Keratinocyte (primary cell): Measurements from ENCODE around the gene EFNB2. TPM values are rescaled to one million over a fixed set of nuclear protein-coding genes. Genes with fewer than 3 reads are reported as not detected.

Experiments used
- DNase-seq: peaks from one replicate; pipeline ENCODE4 v3.0.0-alpha.2; 2011; ENCODE audit warnings: low read depth, missing footprints, low spot score
- FAIRE-seq: peaks from 2 replicates; lab custom pipeline; 2011; peaks lifted over from hg19 to GRCh38; lab: Jason Lieb, UNC
- H2AFZ ChIP-seq: 2 replicates; pipeline ENCODE4 v1.6.0; 2012; ENCODE audit warnings: low read length, control low read depth, inconsistent platforms; ENCODE audit not compliant: control insufficient read depth
- H3K27ac ChIP-seq: 2 replicates; pipeline ENCODE4 v1.5.1; 2011; ENCODE audit warnings: low read length; ENCODE audit not compliant: control insufficient read depth, insufficient read depth
- H3K27me3 ChIP-seq: 3 replicates; pipeline ENCODE4 v1.6.0; 2011; ENCODE audit warnings: low read length; ENCODE audit not compliant: control insufficient read depth, insufficient read depth; ENCODE audit errors: extremely low read depth
- H3K36me3 ChIP-seq, 2 experiments: 2 replicates in 1 of 2; 3 replicates in 1 of 2; pipeline ENCODE4 v1.5.1; 2011; ENCODE audit warnings: low read length in 2 of 2, mild to moderate bottlenecking in 1 of 2; ENCODE audit not compliant: control insufficient read depth in 2 of 2, insufficient read depth in 2 of 2; ENCODE audit errors: extremely low read depth in 1 of 2
- H3K4me1 ChIP-seq: 3 replicates; pipeline ENCODE4 v1.5.1; 2011; ENCODE audit warnings: low read length; ENCODE audit not compliant: control insufficient read depth, insufficient read depth; ENCODE audit errors: extremely low read depth
- H3K4me2 ChIP-seq: 3 replicates; pipeline ENCODE4 v1.6.0; 2011; ENCODE audit warnings: low read depth, low read length; ENCODE audit not compliant: control insufficient read depth, insufficient read depth; ENCODE audit errors: extremely low read depth
- H3K4me3 ChIP-seq, 3 experiments: fragments of 200-600 bp in 1 of 3; sonication (generic) in 1 of 3; 2 replicates in 2 of 3; 3 replicates in 1 of 3; pipeline ENCODE4 v1.5.1; 2011 to 2016; ENCODE audit warnings: low read length in 3 of 3, mild to moderate bottlenecking in 3 of 3, control low read depth in 2 of 3, inconsistent platforms in 1 of 3, low read depth in 1 of 3, mixed read lengths in 1 of 3, mixed run types in 1 of 3, moderate library complexity in 1 of 3; ENCODE audit not compliant: control insufficient read depth in 2 of 3, insufficient read depth in 2 of 3; ENCODE audit errors: extremely low read depth in 1 of 3
- H3K79me2 ChIP-seq: 2 replicates; pipeline ENCODE4 v1.6.0; 2012; ENCODE audit warnings: low read length; ENCODE audit not compliant: control insufficient read depth, insufficient read depth
- H3K9ac ChIP-seq: 3 replicates; pipeline ENCODE4 v1.6.0; 2011; ENCODE audit warnings: low read length; ENCODE audit not compliant: control insufficient read depth, insufficient read depth; ENCODE audit errors: extremely low read depth
- H3K9me1 ChIP-seq: 3 replicates; pipeline ENCODE4 v1.6.0; 2011; ENCODE audit warnings: low read length; ENCODE audit not compliant: control insufficient read depth, insufficient read depth; ENCODE audit errors: extremely low read depth
- H3K9me3 ChIP-seq: 2 replicates; pipeline ENCODE4 v1.5.1; 2012; ENCODE audit warnings: low read depth, low read length; ENCODE audit not compliant: control insufficient read depth
- H4K20me1 ChIP-seq: 3 replicates; pipeline ENCODE4 v1.6.0; 2011; ENCODE audit warnings: low read length; ENCODE audit not compliant: control insufficient read depth, insufficient read depth; ENCODE audit errors: extremely low read depth
- EZH2 ChIP-seq: IDR thresholded peaks from one replicate; pipeline ENCODE4 v1.6.1; 2012; ENCODE audit warnings: inconsistent platforms, mild to moderate bottlenecking, low read length, moderate library complexity
- dilution Hi-C: fragments of 300-500 bp; cut with MboI; formaldehyde crosslinking; loops from one replicate; pipeline ENCODE4 v1.7.0; 2020; ENCODE audit warnings: low sequenced_read_pairs; ENCODE audit not compliant: extremely low pct_ligation_motif_present
- polyA plus RNA-seq, 5 experiments: library from polyadenylated mRNA; depleted of rRNA in 3 of 5; stranded (reverse) in 3 of 5; stranded (forward) in 1 of 5; unstranded in 1 of 5; fragments of >200 nt; gene quantifications; 1 replicate in 1 of 5; 2 replicates in 3 of 5; 3 replicates in 1 of 5; pipeline versions ENCODE4 v1.2.1 to v1.2.3, GENCODE V29; 2011 to 2012; ENCODE audit warnings: missing spikeins in 2 of 5, low read depth in 1 of 5, low replicate concordance in 1 of 5
- TF ChIP-seq, protein P1 (sequence below), 3 experiments: IDR thresholded peaks in 1 of 3; conservative IDR thresholded peaks in 1 of 3; optimal IDR thresholded peaks in 1 of 3; 2 replicates in 2 of 3; 3 replicates in 1 of 3; pipeline versions ENCODE3 to v1.5.1; 2011; ENCODE audit warnings: low read length in 3 of 3, mild to moderate bottlenecking in 3 of 3, moderate library complexity in 2 of 3, control low read depth in 1 of 3, inconsistent platforms in 1 of 3; ENCODE audit not compliant: insufficient read depth in 2 of 3; ENCODE audit errors: extremely low read depth in 1 of 3

EFNB2 gene
- polyA plus RNA-seq, 1 donor (not counting 4 experiments of a cell fraction or from before 2014, with no cell fraction given) = 38.9 TPM

DNA sequence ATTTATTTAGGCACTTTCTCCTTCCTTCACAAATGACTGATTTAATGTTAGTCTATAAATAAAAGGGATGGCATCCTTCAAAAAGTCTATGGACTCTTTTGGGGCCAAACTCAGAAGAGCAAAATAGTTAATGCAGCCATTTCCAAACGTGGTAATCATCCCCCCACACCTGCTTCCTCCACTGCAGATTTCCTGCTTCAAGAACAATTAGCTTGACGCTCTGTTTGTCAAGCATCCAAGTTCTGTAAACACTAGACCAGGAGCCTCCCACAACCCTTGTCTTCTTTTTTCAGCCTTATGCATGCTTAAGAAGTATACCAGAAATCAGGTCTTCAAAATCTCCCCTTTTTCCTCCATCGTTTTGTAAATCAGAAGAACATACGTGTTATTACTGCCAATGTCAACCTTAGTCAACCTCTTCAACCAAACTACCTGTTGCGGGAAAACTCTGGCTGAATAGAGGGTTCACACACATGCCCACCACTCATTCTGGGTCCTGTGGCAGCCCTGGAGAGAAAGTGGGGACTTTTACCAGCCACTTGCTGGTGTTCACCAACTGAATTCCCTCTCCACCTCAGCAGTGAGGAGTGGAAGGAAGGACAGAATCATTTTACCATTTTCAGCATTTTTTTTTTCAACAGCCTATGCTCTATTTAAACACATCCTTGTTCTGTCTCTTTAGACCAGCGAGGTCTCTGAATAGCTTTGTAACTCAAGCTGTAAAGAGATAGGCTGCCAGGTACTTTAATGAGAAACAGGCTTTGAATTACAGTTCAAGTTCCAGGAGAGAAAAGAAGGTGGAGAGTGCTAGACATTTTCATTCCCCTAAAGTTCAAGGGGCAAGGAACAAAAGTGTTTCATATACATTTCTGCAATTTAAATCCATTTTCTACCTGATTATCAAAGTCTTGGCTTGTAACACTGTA, 39.1 kb downstream of the EFNB2 start:
- Histone ChIP-seq H2AFZ (no peak overlapping the region), H3K36me3 (peaks cover 35 to 47% of the 10 kb centered on the region in 2 experiments), H3K79me2 (peaks cover 80% of the 10 kb centered on the region), H3K9me3 (no peaks in the 10 kb centered on the region), H3K4me1 (peaks cover 5% of the 10 kb centered on the region), H3K27ac (no peak overlapping the region), H3K27me3 (no peaks in the 10 kb centered on the region), H4K20me1 (no peaks in the 10 kb centered on the region), H3K4me2 (no peak overlapping the region), H3K4me3 (no peak overlapping the region), H3K9me1 (peaks cover 3% of the 10 kb centered on the region), H3K9ac (no peak overlapping the region)
- FAIRE-seq = peak; percentile 26
- no peak for TF ChIP-seq EZH2
- TF ChIP-seq, protein P1, sequence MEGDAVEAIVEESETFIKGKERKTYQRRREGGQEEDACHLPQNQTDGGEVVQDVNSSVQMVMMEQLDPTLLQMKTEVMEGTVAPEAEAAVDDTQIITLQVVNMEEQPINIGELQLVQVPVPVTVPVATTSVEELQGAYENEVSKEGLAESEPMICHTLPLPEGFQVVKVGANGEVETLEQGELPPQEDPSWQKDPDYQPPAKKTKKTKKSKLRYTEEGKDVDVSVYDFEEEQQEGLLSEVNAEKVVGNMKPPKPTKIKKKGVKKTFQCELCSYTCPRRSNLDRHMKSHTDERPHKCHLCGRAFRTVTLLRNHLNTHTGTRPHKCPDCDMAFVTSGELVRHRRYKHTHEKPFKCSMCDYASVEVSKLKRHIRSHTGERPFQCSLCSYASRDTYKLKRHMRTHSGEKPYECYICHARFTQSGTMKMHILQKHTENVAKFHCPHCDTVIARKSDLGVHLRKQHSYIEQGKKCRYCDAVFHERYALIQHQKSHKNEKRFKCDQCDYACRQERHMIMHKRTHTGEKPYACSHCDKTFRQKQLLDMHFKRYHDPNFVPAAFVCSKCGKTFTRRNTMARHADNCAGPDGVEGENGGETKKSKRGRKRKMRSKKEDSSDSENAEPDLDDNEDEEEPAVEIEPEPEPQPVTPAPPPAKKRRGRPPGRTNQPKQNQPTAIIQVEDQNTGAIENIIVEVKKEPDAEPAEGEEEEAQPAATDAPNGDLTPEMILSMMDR (optimal IDR thresholded peaks at IDR 0.05 in 1 of 3, IDR thresholded peaks at IDR 0.05 in 1 of 3, conservative IDR thresholded peaks at IDR 0.05 in 1 of 3; ENCODE audit: extremely low read depth in 1 of 3, insufficient read depth in 2 of 3, low read length in 3 of 3) = no peak
- dilution Hi-C loops = no loop called here
- DNase-seq = no peak

DNA sequence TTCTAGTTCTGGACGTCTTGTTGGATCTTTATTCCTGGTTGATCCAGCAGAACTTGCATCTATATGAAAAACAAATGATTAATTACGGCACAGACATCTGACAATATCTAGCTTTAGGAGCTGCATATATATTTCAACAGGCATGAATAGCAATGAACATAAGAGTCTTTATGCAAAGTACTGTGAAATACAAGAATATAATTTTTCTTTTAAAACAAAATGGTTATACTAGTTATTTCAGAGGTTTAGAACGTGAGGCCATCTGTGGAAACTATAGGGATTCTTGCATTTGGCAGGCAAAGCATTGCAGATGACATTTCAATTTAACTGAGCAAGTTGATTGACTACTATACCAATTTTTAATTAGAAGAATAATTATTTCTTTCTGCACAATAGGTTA, 40.5 kb downstream of the EFNB2 start:
- Histone ChIP-seq H3K27me3 (no peaks in the 10 kb centered on the region), H3K4me1 (no peaks in the 10 kb centered on the region), H3K79me2 (peaks cover 68% of the 10 kb centered on the region), H3K4me2 (no peak overlapping the region), H3K9ac (no peak overlapping the region), H3K36me3 (peaks cover 34 to 55% of the 10 kb centered on the region in 2 experiments), H3K9me1 (no peaks in the 10 kb centered on the region), H3K4me3 (no peak overlapping the region), H2AFZ (no peak overlapping the region), H3K27ac (no peak overlapping the region), H4K20me1 (no peaks in the 10 kb centered on the region), H3K9me3 (no peaks in the 10 kb centered on the region)
- dilution Hi-C loops = no loop called here
- FAIRE-seq = no peak
- no peak for TF ChIP-seq EZH2
- TF ChIP-seq, protein P1 (optimal IDR thresholded peaks at IDR 0.05 in 1 of 3, IDR thresholded peaks at IDR 0.05 in 1 of 3, conservative IDR thresholded peaks at IDR 0.05 in 1 of 3; ENCODE audit: extremely low read depth in 1 of 3, insufficient read depth in 2 of 3, low read length in 3 of 3) = no peak
- DNase-seq = no peak
